Lower leg skin (tissue), 3 donors: Measurements from ENCODE around the gene NSUN2.

Source experiments
- CTCF ChIP-seq, 3 donors: fragments of 450-650 bp; IDR thresholded peaks; one replicate each; pipeline ENCODE4 v1.5.1; 2016; ENCODE audit warnings: antibody characterized with exemption in 3 of 3, mild to moderate bottlenecking in 3 of 3, moderate library complexity in 2 of 3
- POLR2A ChIP-seq, 2 donors: fragments of 450-650 bp; IDR thresholded peaks; one replicate each; pipeline ENCODE4 v1.6.1; 2016 to 2017; ENCODE audit warnings: antibody characterized with exemption in 2 of 2, mild to moderate bottlenecking in 1 of 2, moderate library complexity in 1 of 2

GRCh38 chr5:6597557-6597956 lies 35.3 kb downstream of the NSUN2 start:
- TF ChIP-seq CTCF (IDR thresholded peaks at IDR 0.05) (no peak), POLR2A (IDR thresholded peaks at IDR 0.05) (no peak)
